GM12865 (cell line): ENCODE results near the gene BANP.

Experiments
- DNase-seq: peaks from one replicate; pipeline ENCODE4 v3.0.0; 2010; ENCODE audit warnings: low read depth
- H3K4me3 ChIP-seq: 2 replicates; pipeline ENCODE4 v1.5.1; 2011; ENCODE audit warnings: mild to moderate bottlenecking, low read depth, low read length, control low read depth
- CTCF ChIP-seq: IDR thresholded peaks from 2 replicates; pipeline ENCODE4 v1.5.1; 2011; ENCODE audit warnings: low read length, control low read depth, low read depth, inconsistent platforms; ENCODE audit not compliant: insufficient read depth; ENCODE audit errors: missing control alignments

Gene BANP

GRCh38 chr16:87924041-87924810 lies 27.0 kb upstream of the BANP start:
- peak; percentile 65 for DNase-seq
- no peak overlapping the region for H3K4me3 ChIP-seq
- no peak for TF ChIP-seq CTCF

GRCh38 chr16:87924811-87925670 lies 26.2 kb upstream of the BANP start:
- DNase-seq, result no peak
- no peak for TF ChIP-seq CTCF

GRCh38 chr16:87926246-87927194 lies 24.7 kb upstream of the BANP start:
- no peak for TF ChIP-seq CTCF
- peak; percentile 39 for DNase-seq
- no peak overlapping the region for H3K4me3 ChIP-seq

More at GRCh38 chr16:87924811-87925670, 26.2 kb upstream of the BANP start:
- no peak overlapping the region for H3K4me3 ChIP-seq

- H3K4me3 ChIP-seq, result no peak overlapping the region
- no peak for DNase-seq
- TF ChIP-seq CTCF, result no peak
Measured at GRCh38 chr16:87927195-87927562, 24.1 kb upstream of the BANP start.

- DNase-seq, result no peak
- no peak overlapping the region for H3K4me3 ChIP-seq
- no peak for TF ChIP-seq CTCF
Measured at GRCh38 chr16:87929986-87930385, 21.2 kb upstream of the BANP start.

- H3K4me3 ChIP-seq, result no peak overlapping the region
- peak; percentile 19 for TF ChIP-seq CTCF
- DNase-seq, result no peak
Measured at GRCh38 chr16:87930456-87930855, 20.8 kb upstream of the BANP start.
